Epithelial cell of alveolus of lung (primary cell): ENCODE data around the gene PABPC1L2A. TPM values are rescaled to one million over a fixed set of nuclear protein-coding genes. Genes with fewer than 3 reads are reported as not detected.

Experiments used
- total RNA-seq: library from RNA; depleted of rRNA; stranded (reverse); fragments of >200 nt; gene quantifications from 2 replicates; pipeline ENCODE4 v1.2.1, GENCODE V29; 2015

PABPC1L2A gene
- not detected in 2 replicates for total RNA-seq

GRCh38 chrX:73079024-73079562 is at the start of gene PABPC1L2A:
TSS of gene PABPC1L2A (minus strand) at chrX:73079512. CDS start at chrX:73079386, 126 bp downstream.

Other genes with a start within 250 kb of the PABPC1L2A start
- gene FAM236C, start 166.9 kb downstream of the PABPC1L2A start, total RNA-seq = not detected in 2 replicates
- not detected in 2 replicates for gene FAM236A, start 141.3 kb downstream of the PABPC1L2A start, total RNA-seq
- gene DMRTC1, start 135.7 kb downstream of the PABPC1L2A start, total RNA-seq = not detected in 2 replicates
- gene PABPC1L2B, start 76.6 kb downstream of the PABPC1L2A start, total RNA-seq = not detected in 2 replicates
- not detected in 2 replicates for gene NAP1L2, start 135.3 kb upstream of the PABPC1L2A start, total RNA-seq